ENCODE measurements around the gene TBC1D22A.

DNA sequence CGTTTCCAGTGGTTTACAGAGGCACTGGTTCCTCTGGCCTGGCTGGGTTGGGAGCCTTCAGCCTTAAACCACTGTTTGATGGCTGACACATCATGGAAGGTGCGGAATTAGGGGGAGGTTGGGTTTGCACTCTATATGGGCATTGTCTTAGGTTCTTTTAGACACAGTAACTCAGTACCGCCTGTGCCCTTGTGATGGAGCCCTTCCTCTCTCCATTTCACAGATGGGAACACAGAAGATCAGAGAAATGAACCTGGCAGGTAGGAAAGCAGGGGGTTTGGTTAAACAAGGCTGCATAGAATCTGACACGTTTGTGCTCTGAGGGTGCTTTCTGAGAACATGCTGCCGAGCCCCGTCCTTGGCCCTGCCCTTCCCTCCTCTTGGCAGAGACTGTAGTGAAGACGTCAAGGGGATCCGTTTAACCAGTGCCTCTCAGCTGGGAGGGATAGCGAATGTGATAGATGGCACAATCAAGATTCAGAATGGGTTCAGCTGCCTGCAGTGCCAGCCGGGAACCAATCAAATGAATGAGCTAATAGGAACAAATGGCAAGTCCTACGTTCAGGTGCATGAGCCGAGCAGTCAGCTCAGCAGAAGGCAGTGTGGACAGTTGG is 228.6 kb downstream of the TBC1D22A start:
- TF ChIP-seq, protein P1, sequence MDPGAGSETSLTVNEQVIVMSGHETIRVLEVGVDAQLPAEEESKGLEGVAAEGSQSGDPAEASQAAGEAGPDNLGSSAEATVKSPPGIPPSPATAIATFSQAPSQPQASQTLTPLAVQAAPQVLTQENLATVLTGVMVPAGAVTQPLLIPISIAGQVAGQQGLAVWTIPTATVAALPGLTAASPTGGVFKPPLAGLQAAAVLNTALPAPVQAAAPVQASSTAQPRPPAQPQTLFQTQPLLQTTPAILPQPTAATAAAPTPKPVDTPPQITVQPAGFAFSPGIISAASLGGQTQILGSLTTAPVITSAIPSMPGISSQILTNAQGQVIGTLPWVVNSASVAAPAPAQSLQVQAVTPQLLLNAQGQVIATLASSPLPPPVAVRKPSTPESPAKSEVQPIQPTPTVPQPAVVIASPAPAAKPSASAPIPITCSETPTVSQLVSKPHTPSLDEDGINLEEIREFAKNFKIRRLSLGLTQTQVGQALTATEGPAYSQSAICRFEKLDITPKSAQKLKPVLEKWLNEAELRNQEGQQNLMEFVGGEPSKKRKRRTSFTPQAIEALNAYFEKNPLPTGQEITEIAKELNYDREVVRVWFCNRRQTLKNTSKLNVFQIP (CRISPR knock-in tag; IDR thresholded peaks at IDR 0.05; ENCODE audit: borderline replicate concordance, low read depth) = no peak
- TF ChIP-seq ZFP30 (CRISPR knock-in tag; IDR thresholded peaks at IDR 0.05) (no peak), RARB (CRISPR knock-in tag; IDR thresholded peaks at IDR 0.05) (no peak), GLIS3 (CRISPR knock-in tag; IDR thresholded peaks at IDR 0.05) (no peak), CSDC2 (CRISPR knock-in tag; IDR thresholded peaks at IDR 0.05) (no peak), ESRRG (CRISPR knock-in tag; IDR thresholded peaks at IDR 0.05) (no peak), PPARA (CRISPR knock-in tag; IDR thresholded peaks at IDR 0.05; ENCODE audit: borderline replicate concordance) (no peak), ISL1 (CRISPR knock-in tag; IDR thresholded peaks at IDR 0.05) (no peak), BACH2 (CRISPR knock-in tag; IDR thresholded peaks at IDR 0.05; ENCODE audit: borderline replicate concordance) (no peak), ZFP3 (CRISPR knock-in tag; IDR thresholded peaks at IDR 0.05) (no peak)
- TF ChIP-seq, protein P2, sequence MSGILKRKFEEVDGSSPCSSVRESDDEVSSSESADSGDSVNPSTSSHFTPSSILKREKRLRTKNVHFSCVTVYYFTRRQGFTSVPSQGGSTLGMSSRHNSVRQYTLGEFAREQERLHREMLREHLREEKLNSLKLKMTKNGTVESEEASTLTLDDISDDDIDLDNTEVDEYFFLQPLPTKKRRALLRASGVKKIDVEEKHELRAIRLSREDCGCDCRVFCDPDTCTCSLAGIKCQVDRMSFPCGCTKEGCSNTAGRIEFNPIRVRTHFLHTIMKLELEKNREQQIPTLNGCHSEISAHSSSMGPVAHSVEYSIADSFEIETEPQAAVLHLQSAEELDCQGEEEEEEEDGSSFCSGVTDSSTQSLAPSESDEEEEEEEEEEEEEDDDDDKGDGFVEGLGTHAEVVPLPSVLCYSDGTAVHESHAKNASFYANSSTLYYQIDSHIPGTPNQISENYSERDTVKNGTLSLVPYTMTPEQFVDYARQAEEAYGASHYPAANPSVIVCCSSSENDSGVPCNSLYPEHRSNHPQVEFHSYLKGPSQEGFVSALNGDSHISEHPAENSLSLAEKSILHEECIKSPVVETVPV (CRISPR knock-in tag; IDR thresholded peaks at IDR 0.05) = no peak
- TF ChIP-seq, protein P3, sequence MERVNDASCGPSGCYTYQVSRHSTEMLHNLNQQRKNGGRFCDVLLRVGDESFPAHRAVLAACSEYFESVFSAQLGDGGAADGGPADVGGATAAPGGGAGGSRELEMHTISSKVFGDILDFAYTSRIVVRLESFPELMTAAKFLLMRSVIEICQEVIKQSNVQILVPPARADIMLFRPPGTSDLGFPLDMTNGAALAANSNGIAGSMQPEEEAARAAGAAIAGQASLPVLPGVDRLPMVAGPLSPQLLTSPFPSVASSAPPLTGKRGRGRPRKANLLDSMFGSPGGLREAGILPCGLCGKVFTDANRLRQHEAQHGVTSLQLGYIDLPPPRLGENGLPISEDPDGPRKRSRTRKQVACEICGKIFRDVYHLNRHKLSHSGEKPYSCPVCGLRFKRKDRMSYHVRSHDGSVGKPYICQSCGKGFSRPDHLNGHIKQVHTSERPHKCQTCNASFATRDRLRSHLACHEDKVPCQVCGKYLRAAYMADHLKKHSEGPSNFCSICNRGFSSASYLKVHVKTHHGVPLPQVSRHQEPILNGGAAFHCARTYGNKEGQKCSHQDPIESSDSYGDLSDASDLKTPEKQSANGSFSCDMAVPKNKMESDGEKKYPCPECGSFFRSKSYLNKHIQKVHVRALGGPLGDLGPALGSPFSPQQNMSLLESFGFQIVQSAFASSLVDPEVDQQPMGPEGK (CRISPR knock-in tag; IDR thresholded peaks at IDR 0.05; ENCODE audit: borderline replicate concordance) = no peak
